ENCODE measurements around the gene TMEM92.
"Not testable (repeated sequence)": the region's sequence is repeated elsewhere in the genome, so short reads cannot be mapped to it uniquely, and the experiment has no call there.

Gene TMEM92

DNA sequence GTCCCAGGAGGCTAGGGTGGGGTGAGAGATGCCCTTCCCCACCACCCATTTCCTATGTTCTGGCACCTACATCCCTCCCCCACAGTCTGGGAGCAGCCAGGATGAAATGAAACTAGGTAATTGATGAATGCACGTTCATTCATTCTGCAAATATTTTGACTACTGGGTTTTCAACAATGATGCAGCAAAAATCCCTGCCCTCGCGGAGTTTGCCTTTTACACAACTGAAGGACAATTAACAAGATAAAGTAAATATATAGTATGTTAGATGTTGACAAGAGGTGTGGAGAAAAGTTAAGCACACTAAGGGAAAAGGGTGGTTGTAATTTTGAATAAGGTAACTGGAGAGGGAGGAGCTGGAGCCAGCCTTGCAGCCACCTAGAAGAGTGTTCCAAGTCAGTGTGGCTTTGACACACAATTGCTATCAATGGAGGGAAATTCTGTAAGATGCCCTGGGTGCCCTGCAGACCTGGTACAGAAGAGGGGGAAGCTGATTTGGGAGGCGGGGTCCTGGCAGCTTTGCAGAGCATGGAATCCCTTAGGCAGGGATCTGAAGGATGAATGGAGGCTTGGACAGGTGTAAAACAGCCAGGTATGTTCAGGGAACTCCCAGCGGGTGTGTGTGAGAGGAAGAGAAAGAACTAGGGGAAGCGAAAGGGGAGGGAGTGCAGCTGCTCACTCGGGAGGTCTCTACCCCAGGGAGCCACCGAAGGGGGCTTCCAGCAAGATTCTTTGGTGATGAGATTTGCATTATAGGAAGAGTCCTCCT lies 2.5 kb downstream of the TMEM92 start:
- no peak for DNase-seq (ENCODE audit: low read depth)

DNA sequence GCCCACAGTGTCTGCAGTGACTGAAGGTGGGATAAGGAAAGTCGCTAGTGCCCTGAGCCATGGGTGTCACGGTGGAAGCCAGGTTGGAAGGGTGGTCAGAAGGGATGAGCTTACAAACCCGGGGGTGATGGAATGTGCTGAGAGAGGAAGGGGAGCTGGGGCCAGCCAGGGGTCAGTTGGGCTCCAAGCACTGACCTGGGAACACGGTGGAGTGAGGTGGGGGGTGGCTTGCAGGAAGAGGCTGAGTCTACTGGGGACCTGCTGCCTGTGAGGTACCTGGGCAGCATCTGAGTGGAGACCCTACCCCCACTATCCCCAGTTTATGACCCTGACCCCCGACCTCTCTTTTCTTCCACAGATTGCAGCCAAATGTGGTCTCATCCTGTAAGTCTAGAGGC lies 3.1 kb downstream of the TMEM92 start:
- no peak for DNase-seq (ENCODE audit: low read depth)

DNA sequence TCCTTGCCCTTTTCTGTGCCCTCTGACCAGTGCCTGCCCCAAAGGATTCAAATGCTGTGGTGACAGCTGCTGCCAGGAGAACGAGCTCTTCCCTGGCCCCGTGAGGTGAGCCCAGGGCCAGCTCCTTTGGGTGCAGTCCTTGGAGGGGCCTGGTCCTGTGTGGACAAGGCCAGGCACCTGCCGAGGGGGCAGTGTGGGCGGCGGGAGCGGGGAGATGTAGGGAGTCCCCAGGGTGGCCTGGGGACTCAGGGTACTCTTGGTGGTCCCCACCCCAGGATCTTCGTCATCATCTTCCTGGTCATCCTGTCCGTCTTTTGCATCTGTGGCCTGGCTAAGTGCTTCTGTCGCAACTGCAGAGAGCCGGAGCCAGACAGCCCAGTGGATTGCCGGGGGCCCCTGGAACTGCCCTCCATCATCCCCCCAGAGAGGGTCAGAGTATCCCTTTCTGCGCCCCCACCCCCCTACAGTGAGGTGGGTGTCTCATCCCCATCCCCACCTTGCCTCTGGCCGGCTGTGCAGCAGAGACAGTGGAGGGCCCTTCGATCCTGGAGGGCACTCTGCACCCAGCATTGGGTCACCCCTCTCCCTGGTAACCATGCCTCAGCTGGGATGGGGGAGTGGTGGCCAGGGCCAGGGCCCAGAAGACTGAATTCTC lies 4.4 kb downstream of the TMEM92 start:
- DNase-seq (ENCODE audit: low read depth), result no peak

DNA sequence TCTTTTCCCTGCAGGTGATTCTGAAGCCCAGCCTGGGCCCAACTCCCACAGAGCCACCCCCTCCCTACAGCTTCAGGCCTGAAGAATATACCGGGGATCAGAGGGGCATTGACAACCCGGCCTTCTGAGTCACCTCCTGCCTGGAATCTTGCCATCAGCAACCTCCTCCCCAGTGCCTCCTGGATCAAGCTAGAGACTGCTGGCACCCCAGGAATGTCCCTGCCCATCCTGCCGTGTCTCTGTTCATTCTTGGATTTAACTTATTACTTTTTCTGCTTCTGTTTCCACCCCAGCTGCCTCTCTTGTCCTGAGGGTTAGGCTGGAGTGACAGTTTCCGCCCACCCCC lies 4.9 kb downstream of the TMEM92 start:
- no peak for DNase-seq (ENCODE audit: low read depth)

DNA sequence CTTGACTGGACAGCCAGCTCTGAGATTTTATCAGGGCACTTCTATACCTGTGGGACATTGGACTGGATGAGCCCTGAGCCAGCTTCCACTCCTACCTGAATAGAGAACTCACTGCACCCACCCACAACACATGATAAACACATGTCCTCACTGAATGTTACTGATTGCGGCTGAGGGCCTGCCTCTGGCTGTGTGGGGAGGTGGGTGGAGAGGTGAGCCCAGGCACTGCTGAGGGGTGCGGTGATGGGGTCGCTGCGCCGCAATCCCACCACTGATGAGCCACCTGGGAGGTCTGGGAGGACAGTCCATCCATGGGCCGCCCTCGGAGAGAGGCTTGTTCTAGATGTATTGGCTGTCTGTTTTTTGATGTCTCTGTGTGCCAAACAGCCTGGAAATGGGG lies 5.4 kb downstream of the TMEM92 start:
- DNase-seq (ENCODE audit: low read depth), result no peak

DNA sequence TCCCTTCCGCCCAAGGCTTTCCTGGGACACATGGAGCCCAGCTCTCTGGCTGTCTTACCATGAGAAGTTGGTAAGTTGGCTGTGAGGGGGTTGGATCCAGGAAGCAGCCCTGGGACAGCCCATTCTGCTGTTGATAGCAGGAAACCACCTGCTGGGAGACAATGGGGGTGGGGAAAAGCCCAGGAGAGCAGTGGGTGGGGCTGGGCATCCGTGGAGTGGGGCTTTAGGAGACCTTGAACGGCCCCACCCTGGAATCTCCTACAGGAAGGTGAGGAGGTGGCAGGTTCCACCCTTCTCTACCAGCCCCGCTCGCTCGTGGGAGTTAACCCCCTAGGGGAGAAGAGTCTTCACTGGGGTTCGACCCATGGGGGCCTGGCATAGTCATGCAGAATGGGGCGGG lies 5.8 kb downstream of the TMEM92 start:
- DNase-seq (ENCODE audit: low read depth), result no peak

DNA sequence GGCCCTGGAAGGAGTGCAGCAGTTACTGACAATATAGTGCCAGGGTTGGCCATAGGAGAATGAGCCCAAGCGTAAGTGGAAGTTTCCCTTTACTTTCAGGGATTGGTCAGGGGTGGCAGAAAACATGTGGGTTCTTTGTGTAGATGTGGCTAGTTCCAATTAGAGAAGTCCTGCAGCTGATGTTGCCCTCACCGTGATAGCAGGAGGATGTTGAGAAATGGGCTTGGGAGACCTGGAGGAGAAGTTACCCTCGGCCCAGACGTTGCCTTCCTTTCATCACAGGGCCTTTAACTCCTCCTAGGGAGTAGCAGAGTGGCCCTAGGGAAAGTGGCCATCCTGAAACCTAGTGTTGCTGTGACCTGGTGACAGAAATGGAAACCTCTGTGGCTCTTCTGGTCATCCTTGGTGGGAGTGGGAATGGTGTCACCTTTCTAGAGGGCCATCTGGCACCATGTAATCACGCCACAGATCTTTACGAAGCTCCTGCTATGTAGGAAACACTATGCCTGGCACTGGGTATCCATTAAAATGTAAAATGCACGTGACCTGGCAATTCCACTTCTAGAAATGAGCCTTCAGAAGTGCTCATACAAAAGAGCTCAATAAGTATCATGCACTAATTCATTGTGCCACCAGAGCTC lies 6.7 kb downstream of the TMEM92 start:
- DNase-seq (ENCODE audit: low read depth), result no peak

DNA sequence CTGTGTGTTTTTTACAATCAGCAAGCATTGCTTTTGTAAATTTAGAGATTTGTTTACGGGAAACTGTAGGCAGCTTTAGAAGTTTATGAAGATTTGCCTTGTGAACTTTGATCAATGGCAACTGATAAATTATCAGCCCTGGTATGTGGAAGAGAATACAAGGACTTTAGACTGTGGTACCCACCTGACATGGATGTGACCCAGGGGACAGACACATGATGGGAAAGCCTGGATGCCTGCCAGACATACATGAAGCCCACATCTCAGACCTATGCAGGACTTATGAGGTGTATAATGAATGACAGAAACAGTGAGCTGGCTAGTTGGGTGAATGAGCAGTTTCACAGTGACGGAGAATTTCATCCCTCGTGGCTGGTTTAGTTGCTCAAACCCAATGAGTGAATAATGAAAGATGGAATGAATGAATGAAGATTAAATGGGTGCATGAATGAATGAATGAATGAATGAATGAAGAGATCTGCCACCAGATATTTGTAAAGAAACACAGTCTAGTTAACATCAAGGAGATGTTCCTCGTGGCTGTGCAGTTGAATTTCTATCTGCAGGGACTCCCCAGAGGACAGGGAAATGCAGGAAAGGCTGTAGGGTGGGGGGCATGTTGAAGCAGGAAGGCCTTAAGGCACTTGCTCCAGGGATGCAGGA lies 7.6 kb downstream of the TMEM92 start:
- no peak for DNase-seq (ENCODE audit: low read depth)

DNA sequence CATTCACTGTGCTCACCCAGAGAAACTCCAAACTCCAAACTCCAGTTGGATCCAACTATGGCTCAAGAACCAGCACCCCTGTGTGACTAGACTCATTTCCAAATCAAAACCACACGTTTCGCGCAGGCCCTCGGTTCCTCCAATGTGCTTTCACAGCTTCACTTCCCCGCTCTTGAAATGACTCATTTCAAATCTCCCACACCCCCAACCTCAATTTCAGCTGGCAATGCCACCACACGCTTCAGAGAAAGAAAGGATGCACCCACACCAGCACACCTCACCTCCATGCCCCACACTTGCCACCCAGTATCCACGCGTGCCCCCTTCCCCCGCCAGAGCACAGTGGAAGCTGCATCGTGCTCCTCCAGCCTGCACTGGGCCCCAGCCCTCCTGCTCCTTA lies 9.0 kb downstream of the TMEM92 start:
- DNase-seq (ENCODE audit: low read depth), result no peak

DNA sequence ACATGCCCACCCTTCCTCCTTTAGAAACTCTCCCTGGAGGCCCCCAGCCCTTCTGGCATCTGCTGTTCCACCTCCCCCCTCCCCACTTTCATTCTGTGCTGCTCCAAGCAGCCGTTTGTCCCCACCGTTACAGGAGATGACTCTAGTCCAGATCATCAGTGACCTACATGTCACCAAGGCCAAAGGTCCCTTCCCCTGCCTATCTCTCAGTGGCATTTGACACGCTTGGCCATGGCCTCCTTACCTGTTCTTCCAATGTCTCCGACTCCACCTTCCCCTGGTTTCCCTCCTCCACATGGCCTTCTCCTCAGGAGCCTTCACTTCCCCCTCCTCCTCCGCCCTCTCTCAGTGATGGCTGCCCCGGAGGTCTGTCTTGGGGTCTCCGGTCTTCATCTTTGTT lies 9.4 kb downstream of the TMEM92 start:
- no peak for DNase-seq (ENCODE audit: low read depth)

DNA sequence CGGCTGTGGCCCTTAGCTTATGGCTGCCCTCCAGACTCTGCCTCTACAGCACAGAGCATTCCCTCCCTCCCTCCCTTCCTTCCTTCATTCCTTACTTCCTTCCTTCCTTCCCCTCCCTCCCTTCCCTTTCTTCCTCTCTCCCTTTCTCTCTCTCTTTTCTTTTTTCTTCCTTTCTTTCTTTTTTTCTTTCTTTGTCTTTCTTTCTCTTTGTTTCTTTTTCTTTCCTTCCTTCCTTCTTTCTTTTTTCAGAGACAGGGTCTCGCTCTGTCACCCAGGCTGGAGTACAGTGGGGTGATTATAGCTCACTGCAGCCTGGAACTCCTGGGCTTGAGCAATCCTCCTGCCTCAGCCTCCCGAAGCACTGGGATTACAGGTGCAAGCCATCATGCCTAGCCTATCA lies 11.7 kb downstream of the TMEM92 start:
- DNase-seq (ENCODE audit: low read depth), result no peak

DNA sequence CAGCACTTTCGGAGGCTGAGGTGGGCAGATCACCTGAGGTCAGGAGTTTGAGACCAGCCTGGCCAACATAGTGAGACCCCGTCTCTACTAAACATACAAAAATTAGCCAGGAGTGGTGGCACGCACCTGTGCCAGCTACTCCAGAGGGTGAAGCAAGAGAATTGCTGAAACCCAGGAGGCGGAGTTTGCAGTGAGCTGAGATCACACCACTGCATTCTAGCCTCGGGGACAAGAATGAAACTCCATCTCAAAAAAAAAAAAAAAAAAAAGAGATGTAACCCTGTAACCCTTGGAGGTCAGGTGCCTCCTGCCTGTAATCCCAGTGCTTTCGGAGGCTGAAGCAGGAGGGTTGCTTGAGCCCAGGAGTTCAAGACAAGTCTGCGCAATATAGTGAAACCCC lies 13.0 kb downstream of the TMEM92 start:
- DNase-seq (ENCODE audit: low read depth), result not testable (repeated sequence)

DNA sequence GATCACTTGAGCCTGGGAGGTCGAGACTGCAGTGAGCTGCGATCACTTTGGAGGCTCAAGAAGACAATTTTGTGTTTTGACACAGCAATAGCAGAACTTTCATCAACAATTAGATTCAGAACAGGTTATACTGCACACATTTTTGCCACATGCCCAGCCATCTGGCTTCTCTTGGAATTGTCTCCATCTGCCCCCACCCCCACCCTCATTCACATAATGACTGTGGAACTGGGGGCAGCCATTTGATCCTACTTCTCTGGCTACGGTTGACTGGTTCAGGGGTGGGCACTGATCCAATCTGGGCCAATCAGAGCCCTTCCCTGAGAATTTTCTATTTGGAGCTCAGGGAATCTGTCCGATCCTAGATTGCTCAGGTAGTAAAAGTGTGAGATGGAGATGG lies 14.0 kb downstream of the TMEM92 start:
- no peak for DNase-seq (ENCODE audit: low read depth)

DNA sequence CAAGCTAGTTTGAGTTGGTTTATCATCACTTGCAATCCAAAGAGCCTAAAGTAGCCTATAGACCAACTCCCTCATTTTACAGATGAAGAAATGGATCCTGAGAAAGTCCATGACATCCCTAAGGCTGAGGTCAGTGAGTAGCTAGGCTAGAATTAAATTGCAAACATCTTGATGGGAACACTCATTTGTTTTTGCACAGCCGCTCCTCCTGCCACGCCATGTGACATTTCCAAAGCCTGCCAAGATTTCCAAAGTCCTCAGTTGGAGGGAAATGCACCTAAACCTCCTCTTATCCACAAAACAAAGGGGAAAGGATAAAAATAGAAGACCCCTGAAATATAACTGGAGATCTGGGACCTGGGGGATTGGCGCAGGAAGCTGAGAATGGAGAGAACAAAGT lies 15.0 kb downstream of the TMEM92 start:
- no peak for DNase-seq (ENCODE audit: low read depth)

DNA sequence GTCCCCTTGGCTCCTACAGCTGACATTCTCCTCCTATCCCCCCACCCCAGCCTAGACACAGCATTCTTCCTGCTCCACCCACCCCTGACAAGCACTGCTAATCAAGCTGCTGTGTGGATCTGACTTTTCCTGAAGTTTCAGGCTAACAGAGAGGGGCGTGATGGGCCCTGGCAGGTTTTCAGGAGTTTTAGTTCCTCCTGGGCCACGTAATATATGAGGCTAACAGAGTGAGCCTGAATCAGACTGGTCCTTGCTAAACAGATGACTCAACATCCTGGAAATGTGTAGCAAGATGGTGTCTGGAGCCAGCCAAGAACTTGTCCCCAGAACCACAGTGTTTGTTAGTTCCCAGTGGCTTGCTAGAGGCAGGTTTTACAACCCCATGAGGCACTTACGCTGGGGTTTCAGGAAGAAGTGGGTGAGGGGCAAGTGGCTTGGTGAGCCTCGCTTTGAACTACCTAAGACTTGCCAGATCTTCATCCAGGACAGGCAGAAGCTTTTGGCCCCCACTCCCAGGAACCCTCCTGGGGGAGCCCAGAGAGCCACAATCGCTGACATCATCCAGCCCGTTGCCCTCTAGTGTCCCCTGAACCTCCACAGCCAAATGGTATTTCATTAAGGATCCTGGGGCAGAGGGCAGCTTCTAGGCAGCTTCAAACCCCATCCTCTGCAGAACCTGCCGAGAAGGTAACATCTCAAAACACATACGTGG lies 15.9 kb downstream of the TMEM92 start:
- DNase-seq (ENCODE audit: low read depth), result peak; percentile 97

DNA sequence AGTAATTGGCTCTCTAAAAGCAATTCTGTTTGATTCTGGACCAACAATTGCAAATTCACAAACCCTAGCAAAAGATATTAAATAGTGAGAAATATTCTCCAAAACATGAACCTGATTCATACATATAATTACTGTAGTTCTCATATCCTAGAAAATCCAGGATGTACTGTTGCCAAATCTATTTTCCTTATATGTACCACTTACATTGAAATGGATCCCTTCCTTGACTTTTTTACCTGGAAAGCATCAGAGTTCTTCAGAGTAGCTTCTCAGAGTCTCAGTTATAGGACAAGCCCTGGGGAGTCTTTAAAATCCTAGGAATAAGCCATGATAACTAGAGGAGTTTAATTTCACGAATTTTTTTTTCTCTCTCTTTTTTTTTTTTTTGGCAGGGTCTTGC lies 16.7 kb downstream of the TMEM92 start:
- DNase-seq (ENCODE audit: low read depth), result no peak

DNA sequence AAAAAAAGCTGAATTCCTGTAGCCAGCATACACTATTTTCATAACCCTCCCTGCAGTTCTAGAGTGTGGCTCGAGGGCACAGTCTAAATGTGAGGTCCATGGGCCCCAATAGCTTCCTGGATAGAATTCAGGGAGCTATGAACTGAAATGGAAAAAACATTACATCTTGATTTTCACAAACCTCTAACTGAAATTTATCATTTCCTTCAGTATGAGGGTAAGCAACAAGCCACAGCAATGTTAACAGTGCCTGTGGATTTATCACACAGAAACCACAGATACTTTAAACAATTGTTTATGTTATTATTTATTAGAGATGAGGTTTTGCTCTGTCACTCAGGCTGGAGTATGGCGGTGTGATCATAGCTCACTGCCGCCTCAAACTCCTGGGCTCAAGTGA lies 18.2 kb downstream of the TMEM92 start:
- no peak for DNase-seq (ENCODE audit: low read depth)

DNA sequence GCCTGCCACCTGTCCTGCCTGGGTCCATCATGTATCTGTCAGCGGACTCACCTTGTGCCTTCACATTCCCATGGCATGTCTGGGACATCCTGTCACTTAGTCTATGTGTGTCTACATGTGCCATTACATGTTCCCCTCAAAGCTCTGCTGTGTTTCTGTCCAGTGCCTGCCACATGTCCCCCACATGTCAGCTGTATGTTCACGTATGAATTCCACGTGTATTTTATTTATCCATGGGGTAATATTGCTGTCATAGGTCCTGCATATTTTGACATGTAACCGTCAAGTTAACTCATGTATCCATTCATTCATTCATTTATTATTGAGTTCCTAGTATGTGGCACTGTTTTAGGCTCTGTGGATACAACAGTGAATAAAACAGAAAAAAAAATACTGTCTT lies 20.8 kb downstream of the TMEM92 start:
- DNase-seq (ENCODE audit: low read depth), result no peak

DNA sequence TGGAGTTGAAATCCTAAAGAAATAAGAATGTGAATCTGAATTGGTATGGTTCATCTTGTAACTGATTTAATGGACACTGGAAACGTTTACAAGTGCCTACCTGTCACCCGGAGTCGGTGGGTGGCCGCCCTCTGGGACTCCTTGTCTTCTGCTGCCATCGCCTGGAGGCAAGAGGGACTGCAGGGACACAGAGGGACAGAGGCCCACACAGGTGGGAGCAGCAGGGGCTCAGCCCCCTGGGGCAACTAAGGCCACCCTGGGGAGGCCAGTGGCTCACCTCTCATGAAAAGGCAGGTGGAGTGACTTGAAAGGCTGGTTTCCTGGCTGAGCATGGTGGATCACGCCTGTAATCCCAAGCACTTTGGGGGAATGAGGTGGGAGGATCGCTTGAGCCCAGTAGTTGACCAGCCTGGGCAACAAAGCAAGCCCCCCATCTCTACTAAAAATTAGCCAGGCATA lies 23.2 kb downstream of the TMEM92 start:
- DNase-seq (ENCODE audit: low read depth), result peak; percentile 63

DNA sequence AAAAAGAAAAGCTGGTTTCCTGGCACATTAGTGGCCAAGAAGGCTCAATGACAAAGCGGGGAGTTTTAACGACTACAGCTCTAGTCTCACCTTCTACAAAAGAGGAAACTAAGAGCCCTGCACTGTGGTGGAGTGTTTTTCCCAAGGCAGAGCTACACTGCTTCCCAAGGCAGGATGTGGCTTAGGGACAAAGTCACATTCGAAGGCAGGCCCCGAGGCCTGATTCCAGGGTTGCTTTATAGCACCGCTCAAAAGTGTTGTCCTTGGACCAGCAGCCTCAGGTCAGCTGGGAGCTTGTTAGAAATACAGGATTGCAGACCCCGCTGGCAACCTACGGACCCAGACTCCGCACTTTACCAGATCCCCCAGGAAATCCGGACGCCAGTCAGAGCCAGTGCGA lies 23.8 kb downstream of the TMEM92 start:
- no peak for DNase-seq (ENCODE audit: low read depth)

DNA sequence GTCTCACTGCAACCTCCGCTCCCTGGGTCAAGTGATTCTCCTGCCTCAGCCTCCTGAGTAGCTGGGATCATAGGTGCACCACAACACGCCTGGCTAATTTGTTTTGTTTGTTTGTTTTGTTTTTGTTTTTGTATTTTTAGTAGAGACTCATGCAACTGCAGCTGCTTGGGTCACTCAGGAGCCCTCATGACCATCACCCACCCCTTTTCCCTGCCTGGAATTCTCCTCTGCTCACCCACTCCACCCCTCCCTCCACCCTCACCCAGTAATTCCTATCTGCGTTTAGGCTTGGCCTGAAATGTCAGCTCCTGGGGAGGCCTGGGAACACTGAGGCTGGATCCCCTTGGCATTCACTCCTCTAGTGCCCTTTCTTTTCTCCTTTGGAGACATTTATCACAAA lies 25.5 kb downstream of the TMEM92 start:
- no peak for DNase-seq (ENCODE audit: low read depth)

DNA sequence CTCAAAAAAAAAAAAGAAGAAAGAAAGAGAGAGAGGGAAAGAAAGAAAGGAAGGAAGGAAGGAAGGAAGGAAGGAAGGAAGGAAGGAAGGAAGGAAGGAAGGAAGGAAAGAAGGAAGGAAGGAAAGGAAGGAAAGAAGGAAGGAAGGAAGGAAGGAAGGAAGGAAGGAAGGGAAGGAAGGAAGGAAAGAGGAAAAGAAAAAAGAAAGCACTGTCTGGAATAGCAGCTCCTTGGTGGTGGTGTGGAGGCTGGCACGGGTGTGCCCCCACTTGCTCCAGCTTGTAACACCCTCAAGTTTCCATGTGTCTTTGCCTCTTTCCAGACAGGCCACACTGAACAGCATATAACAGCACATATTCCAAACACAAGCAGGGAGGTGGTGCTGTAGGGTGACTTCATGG lies 26.6 kb downstream of the TMEM92 start:
- not testable (repeated sequence) for DNase-seq (ENCODE audit: low read depth)
